Fibroblast of villous mesenchyme (primary cell): ENCODE results near the gene ZNF491. TPM values are rescaled to one million over a fixed set of nuclear protein-coding genes. Genes with fewer than 3 reads are reported as not detected.
A peak's percentile ranks its signal among the peaks of the same experiment; 100 is the strongest.
"Not testable (repeated sequence)": the region's sequence is repeated elsewhere in the genome, so short reads cannot be mapped to it uniquely, and the experiment has no call there.

Experiments
- DNase-seq: peaks from one replicate; pipeline ENCODE4 v3.0.0-alpha.2; 2010; ENCODE audit warnings: low read depth
- H3K4me3 ChIP-seq: 2 replicates; pipeline ENCODE4 v1.5.1; 2011; ENCODE audit warnings: low read depth, mild to moderate bottlenecking, low read length
- CTCF ChIP-seq: IDR thresholded peaks from 2 replicates; pipeline ENCODE4 v1.5.1; 2012; ENCODE audit warnings: low read depth, mild to moderate bottlenecking, low read length; ENCODE audit not compliant: insufficient read depth
- total RNA-seq: library from RNA; depleted of rRNA; stranded (reverse); fragments of >200 nt; gene quantifications from 2 replicates; pipeline ENCODE4 v1.2.3, GENCODE V29; 2012

Gene ZNF491
- total RNA-seq, 1 donor: 2.2 TPM

DNA sequence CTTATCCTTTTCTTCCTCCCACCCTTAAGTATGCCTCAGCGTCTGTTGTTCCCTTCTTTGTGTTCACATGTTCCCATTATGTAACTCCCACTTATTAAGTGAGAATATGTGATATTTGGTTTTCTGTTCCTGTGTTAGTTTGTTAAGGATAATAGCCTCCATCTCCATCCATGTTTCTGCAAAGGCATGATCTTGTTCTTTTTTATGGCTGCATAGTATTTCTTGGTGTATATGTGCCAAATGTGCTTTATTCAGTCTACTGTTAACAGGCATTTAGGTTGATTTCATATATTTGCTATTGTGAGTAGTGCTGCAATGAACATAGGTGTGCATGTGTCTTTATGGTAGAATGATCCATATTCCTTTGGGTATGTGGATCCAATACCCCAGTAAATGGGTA, 34.7 kb upstream of the ZNF491 start:
- no peak overlapping the region for H3K4me3 ChIP-seq
- TF ChIP-seq CTCF: no peak
- no peak for DNase-seq

- H3K4me3 ChIP-seq: peak within 1 kb of the TSS; percentile 86
- DNase-seq: peak; percentile 93
- TF ChIP-seq CTCF: no peak
These were observed 31.4 kb upstream of the ZNF491 start, which contains the start of gene ZNF441 for GRCh38 chr19:11766597-11767591. ZNF441 (plus strand) TSS chr19:11767000; CDS start chr19:11767194, 194 bp downstream.

DNA sequence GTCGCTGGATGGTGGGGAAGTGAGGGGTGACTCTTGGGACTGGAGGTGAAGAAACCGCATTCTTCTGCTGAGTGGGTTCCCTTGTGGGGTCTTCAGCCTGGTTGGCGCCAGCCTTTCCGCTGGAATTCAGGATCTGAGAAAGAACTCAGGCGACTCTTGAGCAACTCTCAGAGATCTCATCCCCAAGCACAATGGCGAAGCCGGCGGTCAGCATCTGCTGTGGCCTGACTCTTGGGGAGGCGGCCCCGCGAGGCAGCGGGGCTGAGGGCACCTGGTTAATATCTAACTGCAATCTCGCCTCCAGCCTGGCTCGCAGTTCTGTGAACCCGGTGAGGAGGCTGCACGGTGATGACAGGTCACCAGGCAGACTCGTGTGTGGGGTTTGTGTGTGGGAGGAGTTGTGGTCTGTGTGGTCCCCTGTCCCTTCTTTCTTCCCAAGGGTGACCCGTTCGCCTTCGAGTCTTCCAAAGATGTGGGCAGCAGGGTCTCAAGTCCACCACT, 30.6 kb upstream of the ZNF491 start:
- peak; percentile 45 for DNase-seq
- no peak for TF ChIP-seq CTCF
- H3K4me3 ChIP-seq: peak overlapping the region; percentile 86

GRCh38 chr19:11769995-11770394, 28.3 kb upstream of the ZNF491 start:
- no peak for DNase-seq
- TF ChIP-seq CTCF: no peak
- H3K4me3 ChIP-seq: no peak overlapping the region

DNA sequence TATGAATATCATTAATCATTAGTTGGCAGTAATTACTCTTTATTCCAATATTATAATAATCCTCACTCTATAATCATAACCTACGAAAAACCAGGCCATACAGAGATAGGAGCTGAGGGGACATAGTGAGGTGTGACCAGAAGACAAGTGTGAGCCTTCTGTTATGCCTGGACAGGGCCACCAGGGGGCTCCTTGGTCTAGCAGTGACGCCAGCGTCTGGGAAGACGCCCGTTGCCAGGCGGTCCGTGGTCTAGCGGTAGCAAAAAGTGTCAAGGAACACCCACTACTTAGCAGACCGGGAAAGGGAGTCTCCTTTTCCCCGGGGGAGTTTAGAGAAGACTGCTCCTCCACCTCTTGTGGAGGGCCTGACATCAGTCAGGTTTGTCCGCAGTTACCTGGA, 26.8 kb upstream of the ZNF491 start:
- DNase-seq: not testable (repeated sequence)

GRCh38 chr19:11776669-11777068, 21.7 kb upstream of the ZNF491 start:
- not testable (repeated sequence) for H3K4me3 ChIP-seq, DNase-seq

More for the DNA sequence above, 26.8 kb upstream of the ZNF491 start:
- H3K4me3 ChIP-seq: not testable (repeated sequence)

DNA sequence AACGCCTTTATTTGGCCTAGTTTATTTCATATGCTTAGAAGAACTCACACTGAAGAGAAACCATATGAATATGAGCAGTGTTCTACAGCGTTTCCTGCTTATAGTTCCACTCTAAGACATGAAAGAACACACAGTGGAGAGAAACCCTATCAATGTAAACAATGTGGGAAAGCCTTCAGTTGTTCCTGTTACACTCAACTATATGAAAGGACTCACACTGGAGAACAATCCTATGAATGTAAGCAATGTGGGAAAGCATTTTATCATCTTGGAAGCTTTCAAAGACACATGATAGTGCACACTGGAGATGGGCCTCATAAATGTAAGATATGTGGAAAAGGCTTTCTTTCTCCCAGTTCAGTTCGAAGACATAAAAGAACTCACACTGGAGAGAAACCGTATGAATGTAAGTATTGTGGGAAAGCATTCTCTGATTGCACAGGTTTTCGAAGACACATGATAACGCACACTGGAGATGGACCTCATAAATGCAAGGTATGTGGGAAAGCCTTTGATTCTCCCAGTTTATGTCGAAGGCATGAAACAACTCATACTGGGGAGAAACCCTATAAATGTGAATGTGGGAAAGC, 17.8 kb upstream of the ZNF491 start:
- H3K4me3 ChIP-seq: no peak overlapping the region
- no peak for DNase-seq
- no peak for TF ChIP-seq CTCF
